ENCODE data around the gene HSPA1B.

The HSPA1B gene

DNA sequence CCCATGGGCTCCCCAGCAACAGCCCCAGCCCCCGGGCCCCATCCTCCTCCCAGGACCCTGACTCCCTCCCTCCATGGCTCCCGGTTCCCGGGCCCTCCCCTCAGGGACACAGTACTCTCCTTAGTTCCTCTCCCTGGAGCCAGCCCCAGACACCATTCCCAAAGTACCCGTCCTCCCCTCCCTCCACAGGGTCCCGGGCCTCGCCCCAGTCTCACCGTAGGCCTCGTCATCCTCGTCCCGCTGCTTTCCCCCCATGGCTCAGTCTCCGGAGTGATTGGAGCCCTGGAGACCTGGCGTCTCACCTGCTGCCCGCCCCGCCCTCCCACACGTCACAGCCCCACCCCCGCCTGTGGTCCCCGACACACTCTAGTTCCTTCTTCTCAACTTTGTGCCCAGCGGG is 51.2 kb downstream of the HSPA1B start, which contains the start of gene SLC44A4:
Gene SLC44A4 (minus strand): TSS at position 272 of the 400 bp plus-strand sequence. CDS start 17 bp downstream, at position 255.
- H3K4me3 ChIP-seq (ENCODE audit: low read depth, low read length): no peak within 1 kb of the TSS
- no peak for TF ChIP-seq POLR2A (IDR thresholded peaks at IDR 0.05; ENCODE audit: extremely low read depth, insufficient read length)
- DNase-seq (ENCODE audit: low read depth): no peak

DNA sequence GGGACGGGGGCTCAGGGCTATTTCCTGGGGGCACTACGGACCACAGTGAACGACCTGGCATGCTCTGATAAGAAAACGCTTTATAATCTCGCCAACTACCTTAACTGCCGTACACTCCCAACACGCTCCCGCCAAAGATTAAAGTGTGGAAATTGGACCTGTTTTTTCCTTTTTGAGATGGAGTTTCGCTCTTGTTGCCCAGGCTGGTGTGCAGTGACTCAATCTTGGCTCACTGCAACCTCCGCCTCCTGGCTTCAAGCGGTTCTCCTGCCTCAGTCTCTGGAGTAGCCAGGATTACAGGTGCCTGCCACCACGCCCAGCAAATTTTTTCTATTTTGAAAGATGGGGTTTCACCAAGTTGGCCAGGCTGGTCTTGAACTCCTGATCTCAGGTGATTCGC is 51.6 kb downstream of the HSPA1B start:
- DNase-seq (ENCODE audit: low read depth): no peak
- no peak for TF ChIP-seq MYC (IDR thresholded peaks at IDR 0.05; ENCODE audit: low read depth, low read length)
- TF ChIP-seq, protein P1, sequence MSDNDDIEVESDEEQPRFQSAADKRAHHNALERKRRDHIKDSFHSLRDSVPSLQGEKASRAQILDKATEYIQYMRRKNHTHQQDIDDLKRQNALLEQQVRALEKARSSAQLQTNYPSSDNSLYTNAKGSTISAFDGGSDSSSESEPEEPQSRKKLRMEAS (IDR thresholded peaks at IDR 0.05; ENCODE audit: low read depth, low read length): no peak
- TF ChIP-seq, protein P2, sequence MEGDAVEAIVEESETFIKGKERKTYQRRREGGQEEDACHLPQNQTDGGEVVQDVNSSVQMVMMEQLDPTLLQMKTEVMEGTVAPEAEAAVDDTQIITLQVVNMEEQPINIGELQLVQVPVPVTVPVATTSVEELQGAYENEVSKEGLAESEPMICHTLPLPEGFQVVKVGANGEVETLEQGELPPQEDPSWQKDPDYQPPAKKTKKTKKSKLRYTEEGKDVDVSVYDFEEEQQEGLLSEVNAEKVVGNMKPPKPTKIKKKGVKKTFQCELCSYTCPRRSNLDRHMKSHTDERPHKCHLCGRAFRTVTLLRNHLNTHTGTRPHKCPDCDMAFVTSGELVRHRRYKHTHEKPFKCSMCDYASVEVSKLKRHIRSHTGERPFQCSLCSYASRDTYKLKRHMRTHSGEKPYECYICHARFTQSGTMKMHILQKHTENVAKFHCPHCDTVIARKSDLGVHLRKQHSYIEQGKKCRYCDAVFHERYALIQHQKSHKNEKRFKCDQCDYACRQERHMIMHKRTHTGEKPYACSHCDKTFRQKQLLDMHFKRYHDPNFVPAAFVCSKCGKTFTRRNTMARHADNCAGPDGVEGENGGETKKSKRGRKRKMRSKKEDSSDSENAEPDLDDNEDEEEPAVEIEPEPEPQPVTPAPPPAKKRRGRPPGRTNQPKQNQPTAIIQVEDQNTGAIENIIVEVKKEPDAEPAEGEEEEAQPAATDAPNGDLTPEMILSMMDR (IDR thresholded peaks at IDR 0.05; ENCODE audit: low read depth, low read length): no peak
- TF ChIP-seq POLR2A (IDR thresholded peaks at IDR 0.05; ENCODE audit: extremely low read depth, insufficient read length): no peak
- H3K4me3 ChIP-seq (ENCODE audit: low read depth, low read length): no peak overlapping the region

All from NB4 (cell line).